K562 (cell line): ENCODE results near the gene ZNF785. TPM values are rescaled to one million over a fixed set of nuclear protein-coding genes. Genes with fewer than 3 reads are reported as not detected.

Source experiments
- ATAC-seq: fragments of 200-7000 bp; cut with Tn5 transposase; 3 replicates; pipeline ENCODE4 v1.9.1; 2020; ENCODE audit warnings: moderate library complexity
- BruUV-seq: library from RNA; stranded (reverse); fragments of 400-500 nt; replicated peaks from 2 replicates; lab custom pipeline; 2021; lab: Mats Ljungman, UMichigan
- CTCF ChIA-PET: fragments of 300-600 bp; formaldehyde crosslinking; extraction: SDS; loops from one replicate; lab custom pipeline; 2021; ENCODE audit warnings: low intra/inter-chr PET ratio; lab: Yijun Ruan, JAX
- POLR2A ChIA-PET: fragments of 300-600, 350-650 bp; sonication (Branson Sonifier 250); formaldehyde crosslinking; extraction: SDS; loops from one replicate; lab custom pipeline; 2021; ENCODE audit warnings: antibody characterized with exemption, inconsistent platforms; lab: Yijun Ruan, JAX
- DNase-seq, 4 experiments: peaks; one replicate each; pipeline versions ENCODE4 v3.0.0 to v3.0.0-alpha.2; 2011 to 2018; ENCODE audit warnings: low spot score in 3 of 4, mixed read lengths in 3 of 4; ENCODE audit errors: extremely low read depth in 1 of 4
- FAIRE-seq: peaks from 2 replicates; lab custom pipeline; 2011; peaks lifted over from hg19 to GRCh38; lab: Jason Lieb, UNC
- H2AFZ ChIP-seq: 2 replicates; pipeline ENCODE4 v1.6.0; 2011; ENCODE audit warnings: low read depth, low read length, control low read depth, inconsistent platforms
- H3K27ac ChIP-seq: fragments of 200-600 bp; 3 replicates; pipeline ENCODE4 v1.8.0; 2011; ENCODE audit warnings: low read depth, mild to moderate bottlenecking, control low read depth, inconsistent platforms, low read length, moderate library complexity, mixed read lengths; ENCODE audit errors: extremely low read depth
- H3K27me3 ChIP-seq, 2 experiments: fragments of 300-600 bp in 1 of 2; 2 replicates in 1 of 2; 3 replicates in 1 of 2; pipeline versions ENCODE4 v1.6.0 to v1.8.0; 2011; ENCODE audit warnings: inconsistent platforms in 2 of 2, low read length in 2 of 2, mild to moderate bottlenecking in 1 of 2, mixed read lengths in 1 of 2, moderate library complexity in 1 of 2; ENCODE audit not compliant: control insufficient read depth in 2 of 2, insufficient read depth in 2 of 2
- H3K36me3 ChIP-seq: fragments of 300-600 bp; 3 replicates; pipeline ENCODE4 v1.8.0; 2011; ENCODE audit warnings: mild to moderate bottlenecking, low read length, inconsistent platforms; ENCODE audit not compliant: control insufficient read depth, insufficient read depth
- H3K4me1 ChIP-seq, 2 experiments: fragments of 200-600 bp in 1 of 2; replicated peaks in 1 of 2; 2 replicates in 1 of 2; 3 replicates in 1 of 2; pipeline versions ENCODE4 v1.5.1 to v1.8.0; 2011; ENCODE audit warnings: inconsistent platforms in 2 of 2, low read length in 2 of 2, mild to moderate bottlenecking in 1 of 2, mixed read lengths in 1 of 2, moderate library complexity in 1 of 2; ENCODE audit not compliant: control insufficient read depth in 2 of 2, insufficient read depth in 2 of 2
- H3K4me2 ChIP-seq: 2 replicates; pipeline ENCODE4 v1.6.1; 2011; ENCODE audit warnings: low read length, control low read depth, inconsistent platforms, mixed read lengths; ENCODE audit not compliant: insufficient read depth
- H3K4me3 ChIP-seq: fragments of 200-600 bp; sonication (generic), shearing (Covaris generic); 2 replicates; pipeline ENCODE4 v1.5.1; 2016; ENCODE audit warnings: control low read depth, inconsistent platforms
- H3K79me2 ChIP-seq: fragments of 200-600 bp; 3 replicates; pipeline ENCODE4 v1.8.0; 2011; ENCODE audit warnings: low read length, inconsistent platforms; ENCODE audit not compliant: control insufficient read depth, insufficient read depth
- H3K9ac ChIP-seq, 2 experiments: 2 replicates each; pipeline versions ENCODE4 v1.6.0 to v1.6.1; 2011; ENCODE audit warnings: low read depth in 2 of 2, low read length in 2 of 2, control low read depth in 1 of 2, inconsistent platforms in 1 of 2, mild to moderate bottlenecking in 1 of 2, mixed read lengths in 1 of 2; ENCODE audit not compliant: insufficient read depth in 1 of 2
- H3K9me1 ChIP-seq: one replicate; pipeline ENCODE4 v1.6.0; 2011; ENCODE audit warnings: inconsistent platforms, mild to moderate bottlenecking, low read length, moderate library complexity; ENCODE audit not compliant: control insufficient read depth, insufficient read depth
- H3K9me3 ChIP-seq: replicated peaks from 2 replicates; pipeline ENCODE4 v1.5.1; 2011; ENCODE audit warnings: low read depth, low read length, inconsistent platforms; ENCODE audit not compliant: control insufficient read depth, insufficient read depth
- H4K20me1 ChIP-seq: replicated peaks from 2 replicates; pipeline ENCODE4 v1.6.1; 2011; ENCODE audit warnings: low read length, inconsistent platforms, mixed read lengths; ENCODE audit not compliant: control insufficient read depth, insufficient read depth
- DMBX1 ChIP-seq: fragments of 250-450 bp; sonication (Bioruptor Pico); IDR thresholded peaks from 2 replicates; pipeline ENCODE4 v1.8.0; 2022; ENCODE audit warnings: inconsistent platforms, mild to moderate bottlenecking, moderate library complexity, borderline replicate concordance
- HDAC2 ChIP-seq: fragments of 450-650 bp; IDR thresholded peaks from 2 replicates; pipeline ENCODE4 v1.6.1; 2016; ENCODE audit warnings: mild to moderate bottlenecking
- HDGF ChIP-seq: fragments of 450-650 bp; IDR thresholded peaks from 2 replicates; pipeline ENCODE4 v1.6.1; 2016
- KAT7 ChIP-seq: sonication (generic); formaldehyde crosslinking; IDR thresholded peaks from 2 replicates; pipeline ENCODE4 v1.8.0; 2022; ENCODE audit warnings: missing genetic modification reagents, mild to moderate bottlenecking, borderline replicate concordance
- KDM5B ChIP-seq: fragments of 200-600 bp; sonication (generic); IDR thresholded peaks from 2 replicates; pipeline ENCODE4 v1.6.1; 2012; ENCODE audit warnings: low read depth, mild to moderate bottlenecking, moderate library complexity, low read length, control low read depth, inconsistent platforms; ENCODE audit not compliant: insufficient replicate concordance
- L3MBTL2 ChIP-seq: fragments of 450-650 bp; IDR thresholded peaks from 2 replicates; pipeline ENCODE4 v1.6.1; 2016; ENCODE audit warnings: mild to moderate bottlenecking, moderate library complexity
- MGA ChIP-seq: fragments of 450-650 bp; IDR thresholded peaks from 2 replicates; pipeline ENCODE4 v1.6.1; 2016; ENCODE audit warnings: mild to moderate bottlenecking, moderate library complexity
- PCBP2 ChIP-seq: fragments of 200-400 bp; formaldehyde crosslinking; IDR thresholded peaks from 2 replicates; pipeline ENCODE4 v1.6.1; 2018; ENCODE audit warnings: low read length, low read depth, mild to moderate bottlenecking, moderate library complexity; ENCODE audit not compliant: poor library complexity, severe bottlenecking
- PTRF ChIP-seq: fragments of 450-650 bp; IDR thresholded peaks from 2 replicates; pipeline ENCODE4 v1.6.1; 2016; ENCODE audit warnings: mild to moderate bottlenecking, missing genetic modification characterization, missing compliant biosample characterization
- RNF2 ChIP-seq: sonication (generic); IDR thresholded peaks from 2 replicates; pipeline ENCODE4 v1.6.1; 2016
- ZFX ChIP-seq: sonication (generic); formaldehyde crosslinking; IDR thresholded peaks from 2 replicates; pipeline ENCODE4 v1.8.0; 2022; ENCODE audit warnings: mild to moderate bottlenecking, missing genetic modification reagents, moderate library complexity
- WGBS: fragments of 100-300 bp; shearing (Covaris generic); methylation state at CpG from one replicate; pipeline ENCODE4 v1.1.6; 2016; ENCODE audit warnings: low coverage, mixed read lengths; ENCODE audit not compliant: insufficient coverage; ENCODE audit errors: missing lambda C conversion rate; 5-methylcytosine and 5-hydroxymethylcytosine counted together
- in situ Hi-C: fragments of 300-500 bp; cut with MboI; formaldehyde crosslinking; loops from 4 replicates; pipeline ENCODE4 v1.15.0; 2018; ENCODE audit warnings: inconsistent platforms, mixed read lengths
- intact Hi-C: fragments of 100-400 bp; cut with micrococcal nuclease; formaldehyde crosslinking; loops from 2 replicates; pipeline ENCODE4 v1.14.2; 2022
- polyA plus RNA-seq, 8 experiments: library from polyadenylated mRNA; depleted of rRNA in 4 of 8; stranded (reverse) in 5 of 8; unstranded in 3 of 8; fragments of >200 nt; fragmentation: Nextera tagmentation in 2 of 8; fragmentation: Illumina TruSeq in 1 of 8; extraction: Ambion mirVana in 2 of 8; extraction: Trizol in 1 of 8; gene quantifications; 2 replicates each; pipeline versions ENCODE4 v1.2.1 to v1.2.3, GENCODE V29; 2011 to 2014; ENCODE audit warnings: inconsistent platforms in 1 of 8, missing spikeins in 1 of 8
- total RNA-seq, 7 experiments: library from RNA; depleted of rRNA in 6 of 7; stranded (reverse); fragments of >200 nt in 6 of 7; fragmentation: Illumina TruSeq in 2 of 7; extraction: Trizol in 2 of 7; gene quantifications; 2 replicates each; pipeline versions ENCODE4 v1.2.1 to v1.2.3, GENCODE V29; 2011 to 2021; ENCODE audit warnings: low replicate concordance in 1 of 7

The ZNF785 gene
- total and polyA plus RNA-seq, 9 of the 15 experiments (the other 6 are each of a cell fraction or from before 2014, with no cell fraction given) = 0.64 to 11.0 (median 6.4) TPM

- Histone ChIP-seq H3K9ac (peak overlapping the region; percentile 88 to 91), H4K20me1 (no peaks in the 10 kb centered on the region), H3K27ac (peak overlapping the region; percentile 96), H3K4me3 (peak overlapping the region; percentile 49), H3K27me3 (no peaks in the 10 kb centered on the region), H3K9me3 (no peaks in the 10 kb centered on the region), H3K79me2 (peaks cover 36% of the 10 kb centered on the region), H3K4me1 (peaks cover 11 to 54% of the 10 kb centered on the region in 2 experiments; a peak in 4 of 5 replicates), H2AFZ (peak overlapping the region; percentile 98), H3K9me1 (no peaks in the 10 kb centered on the region), H3K36me3 (no peaks in the 10 kb centered on the region; the same call in 2 of the 3 replicates), H3K4me2 (peak overlapping the region; percentile 97)
- in situ Hi-C loops (no loop called here), intact Hi-C loops (loop anchor here (1.0 to 10.0 kb wide), 3 partner anchors 37 to 159 kb away; partner anchors contain the start of gene SRCAP)
- POLR2A ChIA-PET = interaction anchor here (0.6 to 4.0 kb wide), 19 partner anchors 9 to 746 kb away, joined by 3 to 31 read pairs (median 5); partner anchors contain the start of genes ZNF688 and ZNF764
- FAIRE-seq (peak; percentile 93), ATAC-seq (peak; percentile 94), DNase-seq (peak; percentile 74 to 89 (median 80))
- no TSS peak for BruUV-seq
- CTCF ChIA-PET = interaction anchor here (0.6 kb wide), 2 partner anchors 14 to 63 kb away, joined by 3 to 4 read pairs; no protein-coding TSS in a partner anchor
- 2% methylated on average over 12 of the region's 12 CpGs for WGBS
- TF ChIP-seq MGA = peak; percentile 83; the same call in 1 of the 2 replicates
- TF ChIP-seq KAT7 = no peak
- TF ChIP-seq ZFX = peak; percentile 90
- TF ChIP-seq RNF2 = no peak
- TF ChIP-seq PCBP2 = no peak
- peak; percentile 67 for TF ChIP-seq KDM5B
- TF ChIP-seq L3MBTL2 = peak; percentile 85
- peak; percentile 66; the same call in 1 of the 2 replicates for TF ChIP-seq HDGF
- 0 out of 2 replicates have a peak, but pooled peaks have one; percentile 19 for TF ChIP-seq DMBX1 (CRISPR knock-in tag)
- no peak for TF ChIP-seq PTRF (tag)
- TF ChIP-seq HDAC2 = peak; percentile 64; the same call in 1 of the 2 replicates
These were observed 49.7 kb downstream of the ZNF785 start for GRCh38 chr16:30535777-30536190.
